B cell (primary cell): Measurements from ENCODE around the gene VHLL. TPM values are rescaled to one million over a fixed set of nuclear protein-coding genes. Genes with fewer than 3 reads are reported as not detected.

Source experiments
- ATAC-seq: fragments of 200-7000 bp; cut with Tn5 transposase; one replicate; pipeline ENCODE4 v1.10.0; 2021; ENCODE audit warnings: low read depth, mild to moderate bottlenecking, moderate number of reproducible peaks, moderate library complexity
- CTCF ChIA-PET: fragments of 350-600 bp; sonication (Branson Sonifier 250); formaldehyde crosslinking; loops from one replicate; lab custom pipeline; 2021; ENCODE audit warnings: antibody characterized with exemption, inconsistent platforms; lab: Charles Lee
- POLR2A ChIA-PET: fragments of 350-600 bp; sonication (Branson Sonifier 250); formaldehyde crosslinking; loops from one replicate; lab custom pipeline; 2021; ENCODE audit warnings: antibody characterized with exemption; lab: Charles Lee
- DNase-seq: peaks from one replicate; pipeline ENCODE4 v3.0.0; 2013
- H2AFZ ChIP-seq: 2 replicates; pipeline ENCODE4 v1.6.1; 2012; ENCODE audit warnings: mild to moderate bottlenecking, low read depth, low read length; ENCODE audit not compliant: insufficient read depth, poor library complexity, severe bottlenecking
- H3K27ac ChIP-seq, 2 donors: 1 replicate in 1 of 2; 2 replicates in 1 of 2; pipeline ENCODE4 v1.5.1; 2012 to 2013; ENCODE audit warnings: low read length in 2 of 2, mild to moderate bottlenecking in 2 of 2, moderate library complexity in 1 of 2
- H3K27me3 ChIP-seq, 4 experiments: fragments of 200-600 bp in 1 of 4; sonication (generic) in 1 of 4; replicated peaks in 1 of 4; 1 replicate in 2 of 4; 2 replicates in 2 of 4; pipeline versions ENCODE4 v1.6.1 to v1.7.0; 2013 to 2016; ENCODE audit warnings: low read length in 3 of 4, mild to moderate bottlenecking in 2 of 4, mixed read lengths in 1 of 4, moderate library complexity in 1 of 4; ENCODE audit not compliant: insufficient read depth in 4 of 4, control insufficient read depth in 3 of 4; ENCODE audit errors: control extremely low read depth in 1 of 4
- H3K36me3 ChIP-seq, 2 experiments: replicated peaks in 1 of 2; 1 replicate in 1 of 2; 2 replicates in 1 of 2; pipeline versions ENCODE4 v1.6.1 to v1.7.1; 2013; ENCODE audit warnings: low read length in 1 of 2; ENCODE audit not compliant: insufficient read depth in 2 of 2, control insufficient read depth in 1 of 2; ENCODE audit errors: control extremely low read depth in 1 of 2, extremely low read depth in 1 of 2
- H3K4me1 ChIP-seq, 2 donors: fragments of 200-600 bp in 1 of 2; sonication (generic) in 1 of 2; 1 replicate in 1 of 2; 2 replicates in 1 of 2; pipeline versions ENCODE4 v1.5.1 to v1.6.1; 2013 to 2017; ENCODE audit warnings: low read length in 2 of 2; ENCODE audit not compliant: control insufficient read depth in 2 of 2, insufficient read depth in 2 of 2
- H3K4me2 ChIP-seq: replicated peaks from 2 replicates; pipeline ENCODE3; 2012; ENCODE audit warnings: mild to moderate bottlenecking, low read depth, low read length; ENCODE audit not compliant: poor library complexity, severe bottlenecking
- H3K4me3 ChIP-seq, 5 experiments: fragments of 200-600 bp in 1 of 5; sonication (generic) in 1 of 5; 1 replicate in 3 of 5; 2 replicates in 2 of 5; pipeline versions ENCODE4 v1.5.1 to v1.7.0; 2011 to 2016; ENCODE audit warnings: low read length in 4 of 5, mild to moderate bottlenecking in 4 of 5, low read depth in 2 of 5, control low read depth in 1 of 5, moderate library complexity in 1 of 5; ENCODE audit not compliant: insufficient read depth in 1 of 5; ENCODE audit errors: control extremely low read depth in 1 of 5, extremely low read depth in 1 of 5
- H3K79me2 ChIP-seq: fragments of 200-600 bp; sonication (generic); one replicate; pipeline ENCODE4 v1.6.0; 2016; ENCODE audit warnings: low read length; ENCODE audit not compliant: control insufficient read depth, insufficient read depth
- H3K9ac ChIP-seq: fragments of 200-600 bp; sonication (generic); 2 replicates; pipeline ENCODE4 v1.6.1; 2017; ENCODE audit warnings: mild to moderate bottlenecking, low read length, moderate library complexity
- H3K9me3 ChIP-seq, 3 donors: one replicate each; pipeline versions ENCODE4 v1.6.1 to v1.7.1; 2013; ENCODE audit warnings: low read length in 2 of 3; ENCODE audit not compliant: control insufficient read depth in 2 of 3, insufficient read depth in 1 of 3; ENCODE audit errors: control extremely low read depth in 1 of 3
- H4K20me1 ChIP-seq: 2 replicates; pipeline ENCODE4 v1.6.0; 2012; ENCODE audit warnings: mild to moderate bottlenecking, low read length; ENCODE audit not compliant: insufficient read depth, control insufficient read depth, poor library complexity, severe bottlenecking
- H3K27ac Mint-ChIP-seq: one replicate; pipeline ENCODE4 v1.8.0; 2021; ENCODE audit warnings: mixed read lengths
- H3K27me3 Mint-ChIP-seq: one replicate; pipeline ENCODE4 v1.8.0; 2021; ENCODE audit warnings: mixed read lengths
- H3K4me1 Mint-ChIP-seq: one replicate; pipeline ENCODE4 v1.8.0; 2021; ENCODE audit warnings: mixed read lengths
- H3K4me3 Mint-ChIP-seq: one replicate; pipeline ENCODE4 v1.8.0; 2021; ENCODE audit warnings: mixed read lengths
- H3K9me3 Mint-ChIP-seq: one replicate; pipeline ENCODE4 v1.8.0; 2022; ENCODE audit warnings: mixed read lengths; ENCODE audit not compliant: insufficient read depth
- CTCF ChIP-seq: fragments of 200-600 bp; IDR thresholded peaks from one replicate; pipeline ENCODE4 v1.8.0; 2022; ENCODE audit warnings: antibody characterized with exemption, mild to moderate bottlenecking
- EZH2 ChIP-seq: IDR thresholded peaks from 2 replicates; pipeline ENCODE4 v1.6.1; 2012; ENCODE audit warnings: borderline replicate concordance, low read depth, mild to moderate bottlenecking, moderate library complexity, low read length; ENCODE audit not compliant: insufficient read depth, poor library complexity, severe bottlenecking
- WGBS: methylation state at CpG from one replicate; pipeline ENCODE4 v1.1.5; 2013; ENCODE audit warnings: missing lambda C conversion rate; ENCODE audit not compliant: insufficient coverage; 5-methylcytosine and 5-hydroxymethylcytosine counted together
- intact Hi-C: fragments of 100-400 bp; cut with micrococcal nuclease; formaldehyde crosslinking; loops from one replicate; pipeline ENCODE4 v1.10.0; 2022
- polyA plus RNA-seq: library from polyadenylated mRNA; depleted of rRNA; stranded (reverse); fragments of >200 nt; gene quantifications from 2 replicates; pipeline ENCODE4 v1.2.3, GENCODE V29; 2012
- total RNA-seq, 2 donors: library from RNA; stranded (reverse); fragments of 120-200 nt in 1 of 2; gene quantifications; 1 replicate in 1 of 2; 2 replicates in 1 of 2; pipeline versions ENCODE4 v1.2.3 to v1.2.4, GENCODE V29; 2013 to 2022

The VHLL gene
- total and polyA plus RNA-seq, 2 donors (not counting 1 experiment from before 2014, with no cell fraction given): 0.36 TPM; not detected in 1

- H2AFZ ChIP-seq: peak within 1 kb of the TSS; percentile 86
- CTCF ChIA-PET: interaction anchor here (0.6 to 1.9 kb wide), 9 partner anchors 12 to 229 kb away, joined by 3 to 6 read pairs (median 4); partner anchors contain the start of genes PMF1 and UBQLN4
Observed at GRCh38 chr1:156282479-156283222, 16.5 kb downstream of the VHLL start, which contains the start of gene SMG5. SMG5 (minus strand) TSS chr1:156282825; CDS start chr1:156282680, 145 bp downstream.

GRCh38 chr1:156281693-156282478 is 17.2 kb downstream of the VHLL start:
- Mint-ChIP-seq H3K4me3 (peak overlapping the region; percentile 98), H3K9me3 (no peaks in the 10 kb centered on the region), H3K27me3 (no peaks in the 10 kb centered on the region), H3K27ac (peak overlapping the region; percentile 98), H3K4me1 (peaks cover 39% of the 10 kb centered on the region)
- H3K27ac ChIP-seq: peak overlapping the region; percentile 79 to 89
- peak overlapping the region; percentile 74 to 96 (median 83) for H3K4me3 ChIP-seq
- TF ChIP-seq EZH2: no peak
- TF ChIP-seq CTCF: no peak
- peak overlapping the region; percentile 86 for H2AFZ ChIP-seq
- DNase-seq: peak; percentile 44
- H3K4me1 ChIP-seq: peaks cover 20 to 28% of the 10 kb centered on the region in 2 donors
- no peaks in the 10 kb centered on the region for H3K27me3 ChIP-seq
- 7% methylated on average over 18 of the region's 22 CpGs for WGBS
- no peak for ATAC-seq
- H3K79me2 ChIP-seq: peaks cover 63% of the 10 kb centered on the region
- peaks cover 24% of the 10 kb centered on the region for H4K20me1 ChIP-seq
- CTCF ChIA-PET: interaction anchor here (0.6 to 1.5 kb wide), 6 partner anchors 11 to 229 kb away, joined by 3 to 4 read pairs (median 3); partner anchors contain the start of gene UBQLN4
- intact Hi-C loops: loop anchor here (1.0 to 5.0 kb wide), 6 partner anchors 56 to 1955 kb away; partner anchors contain the start of genes ATP8B2, CCT3, LAMTOR2 and PMF1
- H3K9me3 ChIP-seq: no peaks in the 10 kb centered on the region
- POLR2A ChIA-PET: interaction anchor here (2.2 to 2.8 kb wide), 2 partner anchors 10 to 69 kb away, joined by 5 to 9 read pairs; partner anchors contain the start of gene PMF1
- peak overlapping the region; percentile 80 for H3K4me2 ChIP-seq
- H3K9ac ChIP-seq: peak overlapping the region; percentile 91
- peaks cover 0 to 26% of the 10 kb centered on the region in 2 experiments for H3K36me3 ChIP-seq

More at GRCh38 chr1:156282479-156283222, 16.5 kb downstream of the VHLL start, which contains the start of gene SMG5:
- WGBS: 1% methylated on average over 49 of the region's 50 CpGs
- POLR2A ChIA-PET: interaction anchor here (0.6 to 2.8 kb wide), 4 partner anchors 11 to 89 kb away, joined by 3 to 9 read pairs (median 4); partner anchors contain the start of gene PMF1
- DNase-seq: peak; percentile 98
- Mint-ChIP-seq H3K4me3 (peak within 1 kb of the TSS; percentile 98), H3K4me1 (peaks cover 39% of the 10 kb centered on the region), H3K9me3 (no peaks in the 10 kb centered on the region), H3K27ac (peak within 1 kb of the TSS; percentile 98), H3K27me3 (no peaks in the 10 kb centered on the region)
- peaks cover 61% of the 10 kb centered on the region for H3K79me2 ChIP-seq
- peaks cover 24% of the 10 kb centered on the region for H4K20me1 ChIP-seq
- H3K27ac ChIP-seq: peak within 1 kb of the TSS; percentile 79 to 89
- no peaks in the 10 kb centered on the region for H3K9me3 ChIP-seq
- H3K9ac ChIP-seq: peak within 1 kb of the TSS; percentile 91
- H3K36me3 ChIP-seq: peaks cover 0 to 21% of the 10 kb centered on the region in 2 experiments
- no peaks in the 10 kb centered on the region for H3K27me3 ChIP-seq
- no peak for TF ChIP-seq EZH2
- H3K4me1 ChIP-seq: peaks cover 20 to 28% of the 10 kb centered on the region in 2 donors
- peak; percentile 93 for ATAC-seq
- peak within 1 kb of the TSS; percentile 74 to 99 (median 86) for H3K4me3 ChIP-seq
- intact Hi-C loops: loop anchor here (1.0 to 5.0 kb wide), 6 partner anchors 56 to 1955 kb away; partner anchors contain the start of genes ATP8B2, CCT3, LAMTOR2 and PMF1
- H3K4me2 ChIP-seq: peak within 1 kb of the TSS; percentile 80
